ENCODE measurements around the gene SRRM1.
"Not testable (repeated sequence)": the region's sequence is repeated elsewhere in the genome, so short reads cannot be mapped to it uniquely, and the experiment has no call there.

SRRM1 gene

GRCh38 chr1:24717887-24718650 lies 75.0 kb downstream of the SRRM1 start:
- DNase-seq (ENCODE audit: low spot score): no peak

GRCh38 chr1:24720152-24720551 lies 77.0 kb downstream of the SRRM1 start:
- DNase-seq (ENCODE audit: low spot score): no peak

GRCh38 chr1:24721533-24721932 lies 78.4 kb downstream of the SRRM1 start:
- DNase-seq (ENCODE audit: low spot score): no peak

GRCh38 chr1:24722073-24723035 lies 79.3 kb downstream of the SRRM1 start:
- DNase-seq (ENCODE audit: low spot score): not testable (repeated sequence)
